Activated CD4-positive, alpha-beta T cell treated with anti-CD3 and anti-CD28 coated beads, Interleukin-2, amount 50 U/mL, for 48 hours (primary cell): ENCODE data around the gene SLC16A10.

Experiments
- DNase-seq, 2 experiments: peaks; one replicate each; pipeline ENCODE4 v3.0.0-alpha.2; 2020

The SLC16A10 gene

GRCh38 chr6:111265842-111266241 lies 178.5 kb downstream of the SLC16A10 start:
- DNase-seq, result no peak

- no peak for DNase-seq
Measured at GRCh38 chr6:111266276-111266675, 179.0 kb downstream of the SLC16A10 start.

GRCh38 chr6:111267764-111268333 lies 180.5 kb downstream of the SLC16A10 start:
- no peak for DNase-seq

- no peak for DNase-seq
Measured at GRCh38 chr6:111269401-111269970, 182.2 kb downstream of the SLC16A10 start.

GRCh38 chr6:111270121-111270520 lies 182.8 kb downstream of the SLC16A10 start:
- no peak for DNase-seq

GRCh38 chr6:111274593-111275217 lies 187.4 kb downstream of the SLC16A10 start:
- DNase-seq, result no peak

- no peak for DNase-seq
Measured at GRCh38 chr6:111276335-111276734, 189.0 kb downstream of the SLC16A10 start.

- no peak for DNase-seq
Measured at GRCh38 chr6:111276736-111277135, 189.4 kb downstream of the SLC16A10 start.

- DNase-seq, result no peak
Measured at GRCh38 chr6:111277819-111278218, 190.5 kb downstream of the SLC16A10 start.

- no peak for DNase-seq
Measured at GRCh38 chr6:111278731-111279130, 191.4 kb downstream of the SLC16A10 start.

GRCh38 chr6:111280445-111280955 lies 193.2 kb downstream of the SLC16A10 start:
- DNase-seq, result no peak
